OCI-LY3 (cell line): ENCODE measurements around the gene TPRX1.

Experiments
- H2AFZ ChIP-seq: fragments of 200-600, 300-600 bp; shearing (Covaris generic); 2 replicates; pipeline ENCODE4 v1.6.0; 2014; ENCODE audit warnings: antibody characterized with exemption, low read depth, low read length
- H3K27ac ChIP-seq: fragments of 200-600, 300-600 bp; sonication (generic); 2 replicates; pipeline ENCODE4 v1.5.1; 2014; ENCODE audit warnings: mild to moderate bottlenecking, low read length, moderate library complexity, mixed read lengths
- H3K27me3 ChIP-seq: fragments of 200-600, 300-600 bp; sonication (generic); 2 replicates; pipeline ENCODE4 v1.6.1; 2014; ENCODE audit warnings: low read depth, low read length, mixed read lengths
- H3K36me3 ChIP-seq: fragments of 200-600, 300-600 bp; sonication (generic); replicated peaks from 2 replicates; pipeline ENCODE3; 2014; ENCODE audit warnings: low read depth, low read length, mixed read lengths
- H3K4me1 ChIP-seq: fragments of 300-600, 200-600 bp; sonication (generic); 2 replicates; pipeline ENCODE4 v1.6.1; 2014; ENCODE audit warnings: low read length, mixed read lengths
- H3K4me2 ChIP-seq: fragments of 200-600, 300-600 bp; sonication (generic); 2 replicates; pipeline ENCODE4 v1.6.1; 2014; ENCODE audit warnings: low read length, mixed read lengths
- H3K4me3 ChIP-seq: fragments of 300-600, 200-600 bp; sonication (generic); 2 replicates; pipeline ENCODE4 v1.5.1; 2014; ENCODE audit warnings: antibody characterized with exemption, mild to moderate bottlenecking, low read length, moderate library complexity
- H3K79me2 ChIP-seq: fragments of 300-600, 200-600 bp; shearing (Covaris generic); 2 replicates; pipeline ENCODE4 v1.6.1; 2014; ENCODE audit warnings: mild to moderate bottlenecking, low read length, mixed read lengths
- H3K9ac ChIP-seq: fragments of 300-600, 200-600 bp; shearing (Covaris generic); 2 replicates; pipeline ENCODE4 v1.6.0; 2014; ENCODE audit warnings: mild to moderate bottlenecking, low read length, moderate library complexity
- H3K9me3 ChIP-seq: fragments of 200-600, 300-600 bp; shearing (Covaris generic); 2 replicates; pipeline ENCODE4 v1.6.1; 2014; ENCODE audit warnings: low read length, mixed read lengths; ENCODE audit not compliant: insufficient read depth
- H4K20me1 ChIP-seq: fragments of 200-600, 300-600 bp; sonication (generic); 2 replicates; pipeline ENCODE4 v1.6.1; 2016; ENCODE audit warnings: low read length, mixed read lengths; ENCODE audit not compliant: insufficient read depth
- CTCF ChIP-seq: fragments of 200-600, 300-600 bp; sonication (generic); IDR thresholded peaks from 2 replicates; pipeline ENCODE4 v1.5.1; 2014; ENCODE audit warnings: antibody characterized with exemption, low read length, low read depth
- EZH2phosphoT487 ChIP-seq: fragments of 200-600 bp; shearing (Covaris generic); IDR thresholded peaks from 2 replicates; pipeline ENCODE4 v1.6.1; 2018; ENCODE audit warnings: antibody characterized with exemption, mixed run types, low read depth

The TPRX1 gene

GRCh38 chr19:47832723-47833122 is 28.4 kb upstream of the TPRX1 start:
- TF ChIP-seq EZH2phosphoT487 = no peak
- TF ChIP-seq CTCF = no peak
- Histone ChIP-seq H3K9me3 (no peaks in the 10 kb centered on the region), H4K20me1 (no peaks in the 10 kb centered on the region), H3K4me3 (no peak overlapping the region), H3K4me2 (no peak overlapping the region), H3K79me2 (no peaks in the 10 kb centered on the region), H3K4me1 (no peaks in the 10 kb centered on the region), H2AFZ (no peak overlapping the region), H3K36me3 (no peaks in the 10 kb centered on the region), H3K27ac (no peak overlapping the region), H3K27me3 (0 out of 2 replicates have a peak, but pooled peaks cover 7% of the 10 kb centered on the region), H3K9ac (no peak overlapping the region)

GRCh38 chr19:47826800-47827199 is 22.4 kb upstream of the TPRX1 start:
- Histone ChIP-seq H2AFZ (no peak overlapping the region), H3K79me2 (no peaks in the 10 kb centered on the region), H3K4me1 (no peaks in the 10 kb centered on the region), H3K9ac (no peak overlapping the region), H3K36me3 (no peaks in the 10 kb centered on the region), H4K20me1 (no peaks in the 10 kb centered on the region), H3K27ac (no peak overlapping the region), H3K4me2 (no peak overlapping the region), H3K4me3 (no peak overlapping the region), H3K27me3 (0 out of 2 replicates have a peak, but pooled peaks cover 7% of the 10 kb centered on the region), H3K9me3 (no peaks in the 10 kb centered on the region)
- TF ChIP-seq EZH2phosphoT487 = no peak
- TF ChIP-seq CTCF = no peak

DNA sequence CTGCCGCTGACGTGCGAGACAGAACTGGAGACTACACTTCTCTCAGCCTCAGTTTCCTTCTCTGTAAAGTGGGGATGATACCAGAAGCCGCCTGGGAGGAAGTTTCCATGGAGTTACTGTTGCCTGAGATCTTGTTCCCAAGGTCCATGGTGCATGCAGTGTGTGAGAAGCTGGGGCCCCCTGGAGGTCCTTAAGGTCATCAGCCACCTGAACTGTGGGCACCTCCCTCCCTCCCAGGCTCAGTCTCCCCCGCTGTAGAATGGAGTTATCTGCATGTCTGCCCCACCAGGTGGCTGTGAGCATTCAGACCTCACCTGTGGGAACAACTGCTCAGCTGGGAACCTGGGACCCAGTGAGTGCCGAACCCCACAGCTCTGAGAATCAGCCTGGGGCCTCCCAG is 20.0 kb upstream of the TPRX1 start:
- Histone ChIP-seq H3K27me3 (peaks cover 10% of the 10 kb centered on the region; the same call in 1 of the 2 replicates), H3K79me2 (no peaks in the 10 kb centered on the region), H3K4me1 (peaks cover 12% of the 10 kb centered on the region), H4K20me1 (no peaks in the 10 kb centered on the region), H3K9ac (no peak overlapping the region), H3K9me3 (no peaks in the 10 kb centered on the region), H3K36me3 (no peaks in the 10 kb centered on the region), H3K4me2 (no peak overlapping the region), H2AFZ (no peak overlapping the region), H3K27ac (no peak overlapping the region), H3K4me3 (no peak overlapping the region)
- TF ChIP-seq EZH2phosphoT487 (no peak), CTCF (peak; percentile 7; the same call in 1 of the 2 replicates)

DNA sequence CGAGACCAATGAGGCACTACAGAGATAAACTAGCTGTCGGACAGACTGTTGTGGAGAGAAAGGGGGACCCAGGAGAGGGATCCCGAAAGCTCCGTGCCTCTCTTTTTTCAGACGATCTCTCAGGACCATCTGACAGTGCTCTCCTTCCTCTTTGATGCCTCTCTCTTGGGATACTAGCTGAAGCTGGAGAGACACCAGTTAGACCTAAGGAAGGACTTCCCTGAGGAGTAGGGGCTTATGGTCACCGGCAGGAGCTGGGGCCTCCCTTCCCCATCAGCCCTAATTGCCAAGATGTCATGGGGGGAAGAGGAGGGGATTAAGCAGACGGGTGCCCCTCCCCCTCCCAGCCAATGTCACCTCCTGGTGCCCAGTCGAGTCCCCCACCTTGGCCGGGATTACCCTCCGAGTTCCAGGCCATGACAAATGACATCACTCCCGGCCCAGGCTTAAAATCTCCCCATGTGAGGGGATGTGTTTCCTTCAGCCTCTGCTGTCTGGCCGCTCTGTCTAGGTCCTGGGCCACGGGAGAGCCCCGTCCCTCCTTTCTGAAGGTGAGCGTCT is 17.2 kb upstream of the TPRX1 start, which contains the start of gene CRX:
CRX (plus strand) TSS at position 478 of the 561 bp plus-strand sequence. CDS start 12,507 bp downstream, outside the sequence.
- Histone ChIP-seq H3K36me3 (no peaks in the 10 kb centered on the region), H4K20me1 (no peaks in the 10 kb centered on the region), H3K79me2 (no peaks in the 10 kb centered on the region), H3K9me3 (no peaks in the 10 kb centered on the region), H3K4me1 (peaks cover 14% of the 10 kb centered on the region), H3K4me3 (no peak within 1 kb of the TSS), H3K4me2 (no peak within 1 kb of the TSS), H3K27me3 (peaks cover 4% of the 10 kb centered on the region; the same call in 1 of the 2 replicates), H3K9ac (no peak within 1 kb of the TSS), H2AFZ (no peak within 1 kb of the TSS), H3K27ac (no peak within 1 kb of the TSS)
- no peak for TF ChIP-seq EZH2phosphoT487
- TF ChIP-seq CTCF = no peak
